Measurements from ENCODE around the gene ZNF611.

- TF ChIP-seq POLR2A (IDR thresholded peaks at IDR 0.05) (peak; percentile 57), CTCF (IDR thresholded peaks at IDR 0.05) (peak in 1 of 3 donors; percentile 40), EP300 (IDR thresholded peaks at IDR 0.05) (no peak)
Observed at GRCh38 chr19:52690369-52691214, 44.3 kb downstream of the ZNF611 start.

Measured in ovary (tissue), 3 donors.